ENCODE measurements around the gene TMEM178B. TPM values are rescaled to one million over a fixed set of nuclear protein-coding genes. Genes with fewer than 3 reads are reported as not detected.

Gene TMEM178B
- total RNA-seq, 4 donors from 2014 or later, result under 0.01 to 0.94 (median 0.35) TPM

- no peak for TF ChIP-seq CTCF (IDR thresholded peaks at IDR 0.05; ENCODE audit: low read depth)
Observed at GRCh38 chr7:141323826-141324225, 250.0 kb downstream of the TMEM178B start.

- no peak for TF ChIP-seq CTCF (IDR thresholded peaks at IDR 0.05; ENCODE audit: low read depth)
Observed at GRCh38 chr7:141324870-141325269, 251.0 kb downstream of the TMEM178B start.

GRCh38 chr7:141325275-141325674 lies 251.4 kb downstream of the TMEM178B start:
- no peak for TF ChIP-seq CTCF (IDR thresholded peaks at IDR 0.05; ENCODE audit: low read depth)

GRCh38 chr7:141328290-141328689 lies 254.4 kb downstream of the TMEM178B start:
- TF ChIP-seq CTCF (IDR thresholded peaks at IDR 0.05; ENCODE audit: low read depth), result no peak

- no peak for TF ChIP-seq CTCF (IDR thresholded peaks at IDR 0.05; ENCODE audit: low read depth)
Observed at GRCh38 chr7:141333459-141333858, 259.6 kb downstream of the TMEM178B start.

- TF ChIP-seq CTCF (IDR thresholded peaks at IDR 0.05; ENCODE audit: low read depth), result no peak
Observed at GRCh38 chr7:141335164-141335563, 261.3 kb downstream of the TMEM178B start.

GRCh38 chr7:141339603-141340002 lies 265.7 kb downstream of the TMEM178B start:
- no peak for TF ChIP-seq CTCF (IDR thresholded peaks at IDR 0.05; ENCODE audit: low read depth)

All from subcutaneous adipose tissue (tissue), 4 donors.